SJCRH30 (cell line): ENCODE results near the gene PCDH19. TPM values are rescaled to one million over a fixed set of nuclear protein-coding genes. Genes with fewer than 3 reads are reported as not detected.

ENCODE experiments used
- DNase-seq, 2 experiments: peaks; one replicate each; pipeline ENCODE4 v3.0.0-alpha.2; 2015 to 2020
- H3K27ac ChIP-seq: fragments of 250-450 bp; sonication (Bioruptor Pico); 2 replicates; pipeline ENCODE4 v1.5.1; 2020; ENCODE audit warnings: mild to moderate bottlenecking, moderate library complexity
- H3K27me3 ChIP-seq: fragments of 250-450 bp; sonication (Bioruptor Pico); 2 replicates; pipeline ENCODE4 v1.5.1; 2020; ENCODE audit warnings: mild to moderate bottlenecking, moderate library complexity
- H3K36me3 ChIP-seq: fragments of 250-450 bp; sonication (Bioruptor Pico); 2 replicates; pipeline ENCODE4 v1.5.1; 2020; ENCODE audit warnings: mild to moderate bottlenecking, moderate library complexity
- H3K4me1 ChIP-seq: fragments of 250-450 bp; sonication (Bioruptor Pico); 2 replicates; pipeline ENCODE4 v1.5.1; 2020; ENCODE audit warnings: mild to moderate bottlenecking, moderate library complexity
- H3K4me3 ChIP-seq: fragments of 250-450 bp; sonication (Bioruptor Pico); 2 replicates; pipeline ENCODE4 v1.5.1; 2020; ENCODE audit warnings: mild to moderate bottlenecking, moderate library complexity
- H3K9me3 ChIP-seq: fragments of 250-450 bp; sonication (Bioruptor Pico); replicated peaks from 2 replicates; pipeline ENCODE4 v1.5.1; 2020; ENCODE audit warnings: mild to moderate bottlenecking, moderate library complexity
- total RNA-seq: library from RNA; depleted of rRNA; stranded (reverse); fragments of >200 nt; shearing (Covaris generic); gene quantifications from 2 replicates; pipeline ENCODE4 v1.2.3, GENCODE V29; 2014

The PCDH19 gene
- total RNA-seq, 1 experiment from 2014 or later: 0.30 TPM

DNA sequence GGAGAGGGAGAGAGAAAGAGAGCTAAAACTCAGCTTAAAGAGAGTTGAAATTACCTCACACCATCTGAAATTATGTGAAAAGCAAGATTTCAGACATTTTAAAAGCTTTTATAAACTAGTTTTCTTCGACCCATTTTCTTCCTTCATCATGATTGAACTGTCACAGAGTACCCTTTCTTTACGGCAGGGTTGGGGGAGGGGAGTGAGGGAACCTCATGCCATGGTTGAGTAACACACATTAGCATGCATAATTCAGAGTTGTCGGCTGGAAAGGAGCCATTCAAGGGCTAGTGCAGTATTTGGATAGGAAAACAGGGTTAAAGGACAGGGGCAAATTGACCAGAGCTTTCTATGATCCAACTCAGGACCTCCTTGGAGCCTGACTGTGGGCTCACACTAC is 46.2 kb downstream of the PCDH19 start:
- Histone ChIP-seq H3K4me1 (0 out of 2 replicates have a peak, but pooled peaks cover 2% of the 10 kb centered on the region), H3K9me3 (no peaks in the 10 kb centered on the region), H3K27ac (no peak overlapping the region), H3K36me3 (no peaks in the 10 kb centered on the region), H3K4me3 (no peak overlapping the region), H3K27me3 (no peaks in the 10 kb centered on the region; the same call in 1 of the 2 replicates)
- DNase-seq: no peak

- Histone ChIP-seq H3K27ac (no peak overlapping the region; the same call in 1 of the 2 replicates), H3K27me3 (no peaks in the 10 kb centered on the region), H3K4me1 (peaks cover 7% of the 10 kb centered on the region; the same call in 1 of the 2 replicates), H3K36me3 (no peaks in the 10 kb centered on the region), H3K4me3 (no peak overlapping the region), H3K9me3 (no peaks in the 10 kb centered on the region)
- DNase-seq: peak in 1 of 2 experiments; percentile 10
Observed at GRCh38 chrX:100358766-100359165, 51.3 kb downstream of the PCDH19 start.

DNA sequence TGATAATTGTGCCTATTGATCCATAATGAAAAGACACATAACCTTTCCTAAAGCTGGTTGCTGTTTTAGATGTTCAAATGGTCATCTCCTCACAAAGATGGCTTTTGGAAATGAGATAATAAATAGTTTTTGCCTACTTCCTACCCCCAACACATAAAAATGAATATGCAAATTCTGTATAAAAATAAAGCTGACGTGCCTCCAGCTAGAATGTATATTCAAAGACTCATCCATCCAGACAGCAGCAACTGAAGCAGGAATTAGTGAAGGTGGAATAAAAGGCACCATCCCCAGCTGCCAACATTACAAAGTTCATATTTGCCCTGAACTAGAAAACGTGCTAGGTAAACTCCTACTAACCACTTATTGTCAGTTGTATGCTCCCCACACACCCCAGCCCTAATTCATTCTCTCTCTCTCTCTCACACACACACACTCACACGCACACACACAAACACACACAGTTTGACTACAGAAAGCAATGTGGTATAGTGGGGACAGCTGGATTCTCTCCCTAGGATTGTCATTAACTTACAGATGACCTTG is 53.6 kb downstream of the PCDH19 start:
- Histone ChIP-seq H3K4me3 (no peak overlapping the region), H3K4me1 (peaks cover 7% of the 10 kb centered on the region; the same call in 1 of the 2 replicates), H3K27me3 (no peaks in the 10 kb centered on the region), H3K36me3 (no peaks in the 10 kb centered on the region), H3K9me3 (no peaks in the 10 kb centered on the region), H3K27ac (no peak overlapping the region)
- DNase-seq: no peak

DNA sequence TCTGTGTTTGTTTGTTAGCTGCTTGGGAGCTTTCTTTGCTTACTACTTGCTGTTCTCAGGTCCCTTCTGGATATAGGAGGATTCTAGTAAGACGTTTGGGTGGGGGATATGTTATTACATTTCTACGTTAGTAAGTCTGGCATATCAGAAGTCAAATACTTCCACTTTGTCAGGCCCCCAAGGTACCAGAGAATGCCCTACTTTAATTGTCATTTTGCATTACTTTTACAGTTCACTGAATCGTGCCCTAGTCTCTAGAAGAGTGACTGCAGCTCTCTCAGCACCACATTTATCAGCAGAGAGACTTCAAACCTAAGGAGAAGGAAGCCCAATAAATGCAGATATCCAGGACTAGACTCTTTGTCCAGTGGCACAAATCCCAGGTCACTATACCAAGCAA is 54.4 kb downstream of the PCDH19 start:
- H3K9me3 ChIP-seq: no peaks in the 10 kb centered on the region
- H3K4me1 ChIP-seq: peaks cover 7% of the 10 kb centered on the region; the same call in 1 of the 2 replicates
- H3K27me3 ChIP-seq: no peaks in the 10 kb centered on the region
- no peak overlapping the region for H3K27ac ChIP-seq
- no peak for DNase-seq
- H3K4me3 ChIP-seq: no peak overlapping the region
- no peaks in the 10 kb centered on the region for H3K36me3 ChIP-seq

DNA sequence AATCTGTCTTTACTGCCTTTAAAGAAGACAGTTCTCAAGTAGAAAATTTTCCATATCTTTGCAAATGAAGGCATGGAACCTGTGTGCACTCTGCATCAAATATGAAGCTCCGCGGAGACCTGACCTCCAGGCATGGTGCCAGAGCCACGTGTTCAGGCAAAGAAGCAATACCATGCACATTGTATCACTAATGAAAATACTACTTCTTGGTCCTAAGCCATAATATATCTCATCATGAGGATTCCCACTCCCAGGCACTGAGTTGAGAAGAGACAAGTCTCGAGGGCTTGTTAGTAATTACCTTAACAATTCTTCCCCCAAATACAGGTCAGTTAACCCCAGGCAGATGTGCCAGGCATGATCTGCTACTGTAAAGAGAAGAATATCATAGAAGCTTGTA is 56.7 kb downstream of the PCDH19 start:
- peaks cover 3% of the 10 kb centered on the region; the same call in 1 of the 2 replicates for H3K4me1 ChIP-seq
- no peak overlapping the region for H3K27ac ChIP-seq
- no peak overlapping the region for H3K4me3 ChIP-seq
- no peaks in the 10 kb centered on the region; the same call in 1 of the 2 replicates for H3K9me3 ChIP-seq
- no peak for DNase-seq
- no peaks in the 10 kb centered on the region for H3K27me3 ChIP-seq
- H3K36me3 ChIP-seq: no peaks in the 10 kb centered on the region

GRCh38 chrX:100350704-100351489 is 59.2 kb downstream of the PCDH19 start:
- Histone ChIP-seq H3K27me3 (no peaks in the 10 kb centered on the region), H3K4me1 (no peaks in the 10 kb centered on the region; the same call in 1 of the 2 replicates), H3K27ac (no peak overlapping the region), H3K4me3 (no peak overlapping the region), H3K36me3 (no peaks in the 10 kb centered on the region), H3K9me3 (no peaks in the 10 kb centered on the region; the same call in 1 of the 2 replicates)
- no peak for DNase-seq

- no peaks in the 10 kb centered on the region; the same call in 1 of the 2 replicates for H3K4me1 ChIP-seq
- DNase-seq: no peak
- H3K9me3 ChIP-seq: no peaks in the 10 kb centered on the region; the same call in 1 of the 2 replicates
- no peaks in the 10 kb centered on the region for H3K27me3 ChIP-seq
- H3K27ac ChIP-seq: no peak overlapping the region
- H3K4me3 ChIP-seq: no peak overlapping the region
- H3K36me3 ChIP-seq: no peaks in the 10 kb centered on the region
Observed at GRCh38 chrX:100349391-100349790, 60.7 kb downstream of the PCDH19 start.

GRCh38 chrX:100341142-100341510 is 68.9 kb downstream of the PCDH19 start:
- no peaks in the 10 kb centered on the region for H3K9me3 ChIP-seq
- no peak for DNase-seq
- H3K4me3 ChIP-seq: no peak overlapping the region
- H3K27me3 ChIP-seq: no peaks in the 10 kb centered on the region
- peaks cover 11% of the 10 kb centered on the region for H3K4me1 ChIP-seq
- H3K36me3 ChIP-seq: no peaks in the 10 kb centered on the region
- no peak overlapping the region for H3K27ac ChIP-seq

- no peak overlapping the region for H3K27ac ChIP-seq
Observed at GRCh38 chrX:100340491-100341141, 69.5 kb downstream of the PCDH19 start.

DNA sequence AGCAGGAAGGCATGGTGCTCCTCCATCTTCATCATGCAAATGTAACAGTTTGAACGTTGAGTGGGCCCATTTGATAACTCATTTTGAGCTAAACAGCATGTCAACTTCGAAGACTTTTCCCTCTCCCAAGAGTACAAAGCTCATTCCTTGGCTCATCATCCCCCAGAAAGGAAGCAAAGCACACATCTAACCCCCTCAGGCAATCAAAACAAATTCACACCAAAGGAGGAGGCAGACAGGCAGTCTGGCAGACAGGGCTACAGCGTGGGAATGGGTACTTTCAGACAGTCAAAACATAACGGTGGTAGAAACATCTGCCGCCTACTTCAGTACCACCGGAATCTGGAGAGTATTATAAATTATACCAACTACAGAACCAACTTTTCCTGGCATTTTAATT is 81.7 kb downstream of the PCDH19 start:
- no peaks in the 10 kb centered on the region for H3K36me3 ChIP-seq
- H3K27me3 ChIP-seq: no peaks in the 10 kb centered on the region
- no peak overlapping the region for H3K27ac ChIP-seq
- H3K4me1 ChIP-seq: peaks cover 13% of the 10 kb centered on the region
- H3K9me3 ChIP-seq: no peaks in the 10 kb centered on the region
- no peak for DNase-seq
- H3K4me3 ChIP-seq: no peak overlapping the region

More at GRCh38 chrX:100340491-100341141, 69.5 kb downstream of the PCDH19 start:
- Histone ChIP-seq H3K4me3 (no peak overlapping the region), H3K4me1 (peaks cover 11% of the 10 kb centered on the region), H3K27me3 (no peaks in the 10 kb centered on the region), H3K9me3 (no peaks in the 10 kb centered on the region), H3K36me3 (no peaks in the 10 kb centered on the region)
- DNase-seq: no peak

- no peaks in the 10 kb centered on the region for H3K27me3 ChIP-seq
- H3K27ac ChIP-seq: peak overlapping the region; percentile 93
- peaks cover 58% of the 10 kb centered on the region for H3K4me1 ChIP-seq
- H3K4me3 ChIP-seq: peak overlapping the region; percentile 19
- peak; percentile 69 to 88 for DNase-seq
- peaks cover 3% of the 10 kb centered on the region; the same call in 1 of the 2 replicates for H3K9me3 ChIP-seq
- H3K36me3 ChIP-seq: no peaks in the 10 kb centered on the region
Observed at GRCh38 chrX:100319716-100320115, 90.4 kb downstream of the PCDH19 start.

DNA sequence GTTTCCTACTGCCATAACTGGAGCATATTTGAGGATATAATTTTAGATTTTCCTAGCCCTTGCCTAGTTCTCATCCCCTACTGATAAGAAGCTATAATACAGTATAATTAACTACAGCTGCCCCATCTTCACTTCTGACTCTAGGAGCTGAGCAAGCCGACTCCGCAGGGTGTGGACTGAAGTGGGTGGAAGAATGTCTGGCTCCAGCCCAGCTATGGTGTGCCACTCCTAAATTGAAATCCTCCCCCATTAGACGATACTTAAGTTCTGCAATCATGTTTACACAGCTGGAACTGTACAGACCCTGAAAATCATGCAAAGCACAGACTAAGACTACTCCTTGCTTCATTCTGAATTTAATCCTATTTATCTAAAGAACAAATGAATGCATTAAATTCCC is 93.1 kb downstream of the PCDH19 start:
- Histone ChIP-seq H3K36me3 (no peaks in the 10 kb centered on the region), H3K27ac (peak overlapping the region; percentile 74), H3K27me3 (no peaks in the 10 kb centered on the region), H3K9me3 (peaks cover 3% of the 10 kb centered on the region; the same call in 1 of the 2 replicates), H3K4me1 (peaks cover 73% of the 10 kb centered on the region), H3K4me3 (no peak overlapping the region)
- peak; percentile 89 to 96 for DNase-seq

DNA sequence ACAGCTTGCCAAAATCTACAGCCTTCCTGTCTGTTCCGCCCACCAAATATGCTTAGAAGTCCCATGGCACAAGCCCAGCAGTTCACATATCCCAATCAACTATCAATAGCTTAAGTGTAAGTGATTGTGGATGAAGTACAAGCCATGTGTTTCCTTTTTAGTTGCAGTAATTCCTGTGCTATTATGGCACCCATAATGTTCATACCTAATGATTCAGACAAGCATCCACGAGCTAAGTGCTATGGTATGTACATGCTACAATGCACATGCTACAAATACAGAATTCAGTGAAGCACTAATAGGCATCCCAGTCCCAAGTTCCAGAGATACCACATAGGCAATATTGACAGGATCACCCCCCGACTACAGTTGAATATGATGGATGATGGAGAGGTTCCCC is 94.5 kb downstream of the PCDH19 start:
- H3K27me3 ChIP-seq: no peaks in the 10 kb centered on the region
- no peak for DNase-seq
- no peak overlapping the region for H3K4me3 ChIP-seq
- H3K36me3 ChIP-seq: no peaks in the 10 kb centered on the region
- H3K9me3 ChIP-seq: no peaks in the 10 kb centered on the region
- no peak overlapping the region for H3K27ac ChIP-seq
- H3K4me1 ChIP-seq: peaks cover 72% of the 10 kb centered on the region

GRCh38 chrX:100299559-100299958 is 110.5 kb downstream of the PCDH19 start:
- H3K27me3 ChIP-seq: no peaks in the 10 kb centered on the region
- no peaks in the 10 kb centered on the region; the same call in 1 of the 2 replicates for H3K9me3 ChIP-seq
- H3K4me3 ChIP-seq: no peak overlapping the region
- H3K4me1 ChIP-seq: no peaks in the 10 kb centered on the region
- H3K36me3 ChIP-seq: no peaks in the 10 kb centered on the region
- no peak overlapping the region for H3K27ac ChIP-seq
- no peak for DNase-seq

- no peaks in the 10 kb centered on the region; the same call in 1 of the 2 replicates for H3K9me3 ChIP-seq
- no peak overlapping the region for H3K27ac ChIP-seq
- H3K4me3 ChIP-seq: no peak overlapping the region
- no peak for DNase-seq
- no peaks in the 10 kb centered on the region; the same call in 1 of the 2 replicates for H3K27me3 ChIP-seq
- no peaks in the 10 kb centered on the region for H3K36me3 ChIP-seq
- H3K4me1 ChIP-seq: no peaks in the 10 kb centered on the region
Observed at GRCh38 chrX:100297728-100298127, 112.3 kb downstream of the PCDH19 start.
